Spleen (tissue), 11 donors: ENCODE results near the gene KRTAP4-9. TPM values are rescaled to one million over a fixed set of nuclear protein-coding genes. Genes with fewer than 3 reads are reported as not detected.

ENCODE experiments used
- DNase-seq: peaks from one replicate; pipeline ENCODE4 v3.0.0-alpha.2; 2020
- H3K27ac ChIP-seq, 8 donors: fragments of 200-600 bp; sonication (generic) in 7 of 8; 1 replicate in 4 of 8; 2 replicates in 4 of 8; pipeline versions ENCODE4 v1.5.0 to v1.8.0; 2016 to 2021; ENCODE audit warnings: inconsistent platforms in 4 of 8, mild to moderate bottlenecking in 4 of 8, moderate library complexity in 1 of 8
- H3K27me3 ChIP-seq, 7 donors: fragments of 200-600 bp; sonication (generic) in 6 of 7; replicated peaks in 1 of 7; 1 replicate in 4 of 7; 2 replicates in 3 of 7; pipeline versions ENCODE4 v1.5.0 to v1.8.0; 2016 to 2021; ENCODE audit warnings: inconsistent platforms in 3 of 7, mild to moderate bottlenecking in 1 of 7
- H3K36me3 ChIP-seq, 6 donors: fragments of 200-600 bp; sonication (generic) in 5 of 6; 1 replicate in 4 of 6; 2 replicates in 2 of 6; pipeline versions ENCODE4 v1.5.0 to v1.8.0; 2016 to 2021; ENCODE audit warnings: inconsistent platforms in 2 of 6
- H3K4me1 ChIP-seq, 6 donors: fragments of 200-600 bp; sonication (generic) in 5 of 6; 1 replicate in 3 of 6; 2 replicates in 3 of 6; pipeline versions ENCODE4 v1.5.0 to v1.8.0; 2016 to 2021; ENCODE audit warnings: inconsistent platforms in 3 of 6
- H3K4me3 ChIP-seq, 8 donors: fragments of 200-600 bp; sonication (generic) in 7 of 8; 1 replicate in 4 of 8; 2 replicates in 4 of 8; pipeline versions ENCODE4 v1.5.0 to v1.8.0; 2016 to 2021; ENCODE audit warnings: inconsistent platforms in 4 of 8, mild to moderate bottlenecking in 4 of 8, moderate library complexity in 2 of 8
- H3K9me3 ChIP-seq, 8 donors: fragments of 200-600 bp; sonication (generic) in 7 of 8; 1 replicate in 4 of 8; 2 replicates in 4 of 8; pipeline versions ENCODE4 v1.5.0 to v1.8.0; 2016 to 2021; ENCODE audit warnings: inconsistent platforms in 4 of 8
- CTCF ChIP-seq, 11 experiments: fragments of 200-600 bp in 7 of 11; fragments of 450-650 bp in 4 of 11; sonication (generic) in 4 of 11; IDR thresholded peaks in 8 of 11; conservative IDR thresholded peaks in 3 of 11; 1 replicate in 7 of 11; 2 replicates in 4 of 11; pipeline versions ENCODE4 v1.4.0 to v1.8.0; 2016 to 2021; ENCODE audit warnings: antibody characterized with exemption in 11 of 11, inconsistent platforms in 4 of 11, mild to moderate bottlenecking in 1 of 11
- POLR2A ChIP-seq, 3 donors: fragments of 450-650 bp; IDR thresholded peaks; one replicate each; pipeline ENCODE4 v1.5.1; 2017; ENCODE audit warnings: antibody characterized with exemption in 3 of 3, mild to moderate bottlenecking in 1 of 3
- POLR2AphosphoS5 ChIP-seq, 3 donors: sonication (generic); formaldehyde crosslinking; IDR thresholded peaks; one replicate each; pipeline ENCODE4 v1.5.1; 2017; ENCODE audit warnings: antibody characterized with exemption in 3 of 3
- WGBS, 5 donors: extraction: QIAGEN DNeasy Blood & Tissue Kit in 3 of 5; methylation state at CpG; one replicate each; pipeline versions ENCODE4 v1.1.5 to v1.1.7; 2013 to 2018; 5-methylcytosine and 5-hydroxymethylcytosine counted together
- intact Hi-C: fragments of 100-400 bp; cut with DNase I; formaldehyde crosslinking; loops from one replicate; pipeline ENCODE4 v1.15.0; 2023; ENCODE audit warnings: low total_unique reads
- polyA plus RNA-seq, 3 donors: library from polyadenylated mRNA; stranded (reverse); fragments of 200-250 nt; gene quantifications; one replicate each; pipeline ENCODE4 v1.2.1, GENCODE V29; 2013
- total RNA-seq, 7 donors: library from RNA; depleted of rRNA in 3 of 7; stranded (reverse); fragments of >200 nt in 3 of 7; fragmentation: NEBNext Ultra II Directional in 4 of 7; extraction: Animal tissue kit (Norgen Biotek cat#: 25700) in 4 of 7; gene quantifications; one replicate each; pipeline versions ENCODE4 v1.1.0 to v1.2.1, GENCODE V29; 2016 to 2021
- donor health status: healthy with polysubstance abuse.
- donor health status: DM: no; HTN: no; CAD: no; lungs with moderate emphysema.
- donor health status: DM: no; HTN: no; CAD: no.
- donor health status: Bipolar disorder and iron deficiency.
- donor health status: healthy.
- donor health status: DM: no; HTN: no; CAD: no.
- donor health status: DM: yes; HTN: yes; CAD: no.

KRTAP4-9 gene
- total and polyA plus RNA-seq, 10 donors = not detected

GRCh38 chr17:41065829-41066624, 39.2 kb upstream of the KRTAP4-9 start, which contains the start of gene KRTAP2-4:
Gene KRTAP2-4 (minus strand): TSS chr17:41065879. CDS start chr17:41065845, 34 bp downstream.
- 81 to 91% (median 85%) methylated on average over 5 to 6 of the region's 6 CpGs for WGBS, 5 donors
- Histone ChIP-seq H3K27ac (no peak within 1 kb of the TSS), H3K9me3 (no peaks in the 10 kb centered on the region), H3K4me1 (no peaks in the 10 kb centered on the region), H3K36me3 (no peaks in the 10 kb centered on the region), H3K27me3 (peaks cover 0 to 8% (median 0%) of the 10 kb centered on the region in 7 donors), H3K4me3 (no peak within 1 kb of the TSS)
- TF ChIP-seq POLR2AphosphoS5 (IDR thresholded peaks at IDR 0.05) = no peak
- TF ChIP-seq CTCF (IDR thresholded peaks at IDR 0.05 in 8 of 11, conservative IDR thresholded peaks at IDR 0.05 in 3 of 11) = no peak
- no peak for TF ChIP-seq POLR2A (IDR thresholded peaks at IDR 0.05)
- intact Hi-C loops = no loop called here
- no peak for DNase-seq

GRCh38 chr17:41067281-41067680, 37.9 kb upstream of the KRTAP4-9 start:
- no peak for TF ChIP-seq POLR2AphosphoS5 (IDR thresholded peaks at IDR 0.05)
- TF ChIP-seq POLR2A (IDR thresholded peaks at IDR 0.05) = no peak
- TF ChIP-seq CTCF (IDR thresholded peaks at IDR 0.05 in 8 of 11, conservative IDR thresholded peaks at IDR 0.05 in 3 of 11) = no peak
- Histone ChIP-seq H3K27ac (no peak overlapping the region), H3K27me3 (peaks cover 0 to 1% (median 0%) of the 10 kb centered on the region in 7 donors), H3K4me1 (no peaks in the 10 kb centered on the region), H3K36me3 (no peaks in the 10 kb centered on the region), H3K4me3 (no peak overlapping the region), H3K9me3 (no peaks in the 10 kb centered on the region)
- no peak for DNase-seq
- intact Hi-C loops = no loop called here

- H3K36me3 ChIP-seq = no peaks in the 10 kb centered on the region
- WGBS, 5 donors = 42 to 73% (median 53%) methylated on average over 3 of the region's 3 CpGs
- no peaks in the 10 kb centered on the region for H3K9me3 ChIP-seq
- no peaks in the 10 kb centered on the region for H3K27me3 ChIP-seq
- H3K27ac ChIP-seq = no peak overlapping the region
- H3K4me1 ChIP-seq = no peaks in the 10 kb centered on the region
- H3K4me3 ChIP-seq = no peak overlapping the region
- TF ChIP-seq POLR2AphosphoS5 (IDR thresholded peaks at IDR 0.05) = no peak
- TF ChIP-seq POLR2A (IDR thresholded peaks at IDR 0.05) = no peak
- TF ChIP-seq CTCF (IDR thresholded peaks at IDR 0.05 in 8 of 11, conservative IDR thresholded peaks at IDR 0.05 in 3 of 11) = no peak
- no peak for DNase-seq
- intact Hi-C loops = no loop called here
Measured at GRCh38 chr17:41069031-41069430, 36.2 kb upstream of the KRTAP4-9 start.

GRCh38 chr17:41071606-41072360, 33.4 kb upstream of the KRTAP4-9 start:
- H3K4me1 ChIP-seq = no peaks in the 10 kb centered on the region
- H3K9me3 ChIP-seq = no peaks in the 10 kb centered on the region
- no peak for DNase-seq
- no peak overlapping the region for H3K27ac ChIP-seq
- no peak for TF ChIP-seq POLR2A (IDR thresholded peaks at IDR 0.05)
- no peak for TF ChIP-seq CTCF (IDR thresholded peaks at IDR 0.05 in 8 of 11, conservative IDR thresholded peaks at IDR 0.05 in 3 of 11)
- no peak for TF ChIP-seq POLR2AphosphoS5 (IDR thresholded peaks at IDR 0.05)
- peaks cover 0 to 9% (median 0%) of the 10 kb centered on the region in 7 donors for H3K27me3 ChIP-seq
- 80 to 89% (median 83%) methylated on average over 5 of the region's 5 CpGs for WGBS, 5 donors
- no peak overlapping the region for H3K4me3 ChIP-seq
- intact Hi-C loops = no loop called here
- no peaks in the 10 kb centered on the region for H3K36me3 ChIP-seq
